GM21515 (cell line): ENCODE data around the gene USE1.
"Not testable (repeated sequence)": the region's sequence is repeated elsewhere in the genome, so short reads cannot be mapped to it uniquely, and the experiment has no call there.

ENCODE experiments used
- ATAC-seq: cut with Tn5 transposase; IDR thresholded peaks from one replicate; pipeline ENCODE4 v1.9.1; 2021; ENCODE audit not compliant: unreplicated experiment

Gene USE1

DNA sequence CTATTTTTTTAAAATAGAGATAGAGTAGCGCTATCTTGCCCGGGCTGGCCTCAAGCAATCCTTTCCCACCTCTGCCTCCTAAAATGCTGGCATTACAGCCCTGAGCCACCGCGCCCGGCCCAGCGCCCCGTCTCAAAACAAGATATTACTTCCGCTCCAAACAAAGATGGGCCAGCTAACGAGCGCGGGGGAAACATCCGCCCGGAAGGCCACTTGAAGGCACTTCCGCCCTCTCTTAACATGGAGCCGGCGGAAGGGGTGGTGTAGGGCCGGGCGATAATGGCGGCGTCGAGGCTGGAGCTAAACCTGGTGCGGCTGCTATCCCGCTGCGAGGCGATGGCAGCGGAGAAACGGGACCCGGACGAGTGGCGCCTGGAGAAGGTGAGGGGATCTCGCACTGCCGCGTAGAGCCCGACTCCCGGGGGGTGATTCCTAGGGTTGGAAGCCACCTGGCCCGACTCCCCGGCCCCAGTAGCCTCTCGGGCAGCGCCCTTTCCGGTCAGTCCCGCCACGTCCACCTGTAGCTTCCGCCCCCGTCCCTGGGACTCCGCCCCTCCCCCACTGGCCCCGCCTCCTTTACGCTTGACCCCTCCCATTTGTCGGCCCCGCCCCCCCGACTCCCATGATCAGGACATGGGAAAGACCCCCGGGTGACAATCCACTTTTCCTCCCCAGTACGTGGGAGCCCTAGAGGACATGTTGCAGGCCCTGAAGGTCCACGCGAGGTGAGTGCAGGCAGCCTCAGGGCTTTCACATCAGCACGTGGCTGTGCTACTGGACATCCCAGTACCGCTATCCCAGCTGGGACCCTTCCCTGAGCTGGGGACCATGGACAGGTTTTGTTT, at the start of gene USE1:
Gene USE1 (plus strand): TSS at position 231 of the 845 bp plus-strand sequence. CDS start 49 bp downstream, at position 280.
- peak; percentile 59 for ATAC-seq

- ATAC-seq: no peak
Measured at GRCh38 chr19:17165715-17166114, 49.4 kb upstream of the USE1 start.

DNA sequence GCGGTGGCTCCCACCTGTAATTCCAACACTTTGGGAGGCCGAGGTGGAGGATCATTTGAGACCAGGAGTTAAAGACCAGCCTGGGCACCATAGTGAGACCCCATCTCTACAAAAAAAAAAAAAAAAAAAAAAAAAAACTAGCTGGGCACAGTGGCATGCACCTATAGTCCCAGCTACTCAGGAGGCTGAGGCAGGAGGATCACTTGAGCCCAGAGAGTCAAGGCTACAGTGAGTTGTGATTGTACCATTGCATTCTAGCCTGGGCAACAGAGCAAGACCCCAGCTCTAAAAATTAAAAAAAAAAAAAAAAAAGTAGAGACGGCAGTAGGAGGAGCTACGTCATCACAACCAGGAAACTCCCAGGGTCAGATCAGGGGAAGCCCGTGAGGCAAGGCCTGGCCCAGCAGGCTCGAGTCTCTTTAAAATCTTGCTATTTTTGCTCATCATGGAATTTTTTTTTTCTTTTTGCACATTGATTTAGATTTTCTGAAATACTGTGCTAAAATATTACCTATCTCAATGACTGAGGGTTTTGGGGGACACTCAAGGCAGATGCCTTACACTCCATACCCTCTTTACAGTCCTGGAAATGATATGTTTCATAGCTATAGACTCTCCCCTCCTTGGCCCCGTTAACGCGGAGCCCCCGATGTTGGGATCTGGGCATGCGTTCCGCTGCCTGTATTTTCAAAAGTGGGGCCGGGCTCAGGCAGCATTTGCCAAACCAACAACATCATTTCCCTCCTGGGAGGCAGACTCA, 44.4 kb upstream of the USE1 start:
- ATAC-seq: no peak

GRCh38 chr19:17171874-17172273, 43.3 kb upstream of the USE1 start:
- no peak for ATAC-seq

GRCh38 chr19:17172624-17173345, 42.4 kb upstream of the USE1 start:
- ATAC-seq: no peak

- ATAC-seq: no peak
Measured at GRCh38 chr19:17178291-17178690, 36.9 kb upstream of the USE1 start.

DNA sequence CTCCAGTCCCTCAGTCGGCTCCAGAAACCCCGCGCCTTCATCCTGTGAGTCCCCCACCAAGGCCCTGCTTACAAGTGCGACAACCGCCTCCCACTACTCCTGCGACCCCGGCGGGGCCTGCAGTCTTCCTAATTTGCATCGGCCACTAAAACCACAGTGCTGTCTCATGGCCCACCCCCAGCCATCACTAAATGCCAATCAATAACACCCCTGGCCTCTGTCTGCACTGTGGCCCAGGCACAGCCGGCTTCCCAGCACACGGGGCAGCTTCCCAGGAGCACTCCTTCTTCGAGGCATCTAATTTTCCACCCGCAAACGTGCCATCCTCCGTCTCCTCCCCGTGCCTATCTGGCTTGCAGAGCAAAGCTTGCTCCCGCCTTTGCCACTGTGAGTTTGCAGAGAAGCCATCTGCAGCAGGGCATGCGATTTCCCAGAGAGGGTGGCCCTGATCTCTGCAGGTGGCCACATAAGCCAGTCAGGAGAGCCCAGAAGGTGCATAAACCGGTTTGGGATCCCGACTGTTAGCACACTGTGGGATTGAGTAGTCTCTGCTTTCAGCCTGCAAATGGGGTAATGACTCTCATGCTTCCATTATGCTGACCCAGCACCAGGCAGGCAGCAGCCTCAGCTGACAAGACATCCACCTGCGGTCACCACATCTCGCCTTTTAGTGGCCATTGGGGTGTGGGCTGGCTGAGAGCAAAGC, 34.0 kb upstream of the USE1 start:
- no peak for ATAC-seq

DNA sequence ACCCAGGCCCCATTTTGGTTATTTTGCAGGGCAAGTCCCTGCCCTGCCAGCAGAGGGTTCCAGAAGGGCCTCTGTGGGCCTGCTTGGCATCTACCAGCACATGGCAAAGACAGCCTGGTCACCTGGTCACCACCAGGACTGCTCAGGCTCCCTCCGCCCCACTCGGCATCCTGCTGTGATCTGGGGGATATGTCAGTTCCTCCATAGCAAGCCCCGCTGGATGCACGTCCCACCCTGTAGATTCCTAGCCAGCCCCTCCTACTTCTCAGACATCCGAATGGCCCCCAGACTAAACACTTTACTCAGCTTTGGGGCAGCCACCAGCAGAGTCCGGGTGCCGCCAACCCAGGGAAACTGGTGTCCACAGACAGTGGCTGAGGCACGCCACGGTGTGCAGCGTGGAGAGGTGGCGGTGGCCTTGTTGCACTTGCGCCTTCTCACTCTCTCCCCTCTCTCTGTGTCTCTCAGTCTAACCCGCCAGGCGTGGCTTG, 31.8 kb upstream of the USE1 start:
- ATAC-seq: no peak

GRCh38 chr19:17183858-17184321, 31.3 kb upstream of the USE1 start:
- ATAC-seq: no peak

DNA sequence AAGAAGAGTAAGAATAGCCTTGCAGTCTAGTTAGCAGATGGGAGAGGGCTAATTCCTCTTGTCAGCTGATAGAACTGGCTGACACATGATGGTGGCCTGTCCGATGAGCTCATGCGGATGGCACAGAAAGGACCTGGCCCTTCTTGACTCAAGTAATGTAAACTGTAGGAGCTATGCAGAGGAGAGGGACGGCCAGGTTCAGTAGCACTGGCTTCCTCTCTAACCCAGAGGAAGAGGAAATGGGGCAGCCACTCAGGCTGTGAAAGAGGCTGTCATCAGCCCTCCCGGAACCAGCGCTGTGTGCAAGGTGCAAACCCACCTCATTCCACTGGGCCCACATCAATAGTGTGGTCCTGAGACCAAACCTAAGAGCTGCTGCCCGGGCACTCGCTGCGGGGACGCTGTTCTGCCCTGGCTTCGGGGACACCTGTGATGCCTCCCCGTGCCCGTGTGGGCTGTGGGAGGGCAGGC, 30.8 kb upstream of the USE1 start:
- ATAC-seq: no peak

DNA sequence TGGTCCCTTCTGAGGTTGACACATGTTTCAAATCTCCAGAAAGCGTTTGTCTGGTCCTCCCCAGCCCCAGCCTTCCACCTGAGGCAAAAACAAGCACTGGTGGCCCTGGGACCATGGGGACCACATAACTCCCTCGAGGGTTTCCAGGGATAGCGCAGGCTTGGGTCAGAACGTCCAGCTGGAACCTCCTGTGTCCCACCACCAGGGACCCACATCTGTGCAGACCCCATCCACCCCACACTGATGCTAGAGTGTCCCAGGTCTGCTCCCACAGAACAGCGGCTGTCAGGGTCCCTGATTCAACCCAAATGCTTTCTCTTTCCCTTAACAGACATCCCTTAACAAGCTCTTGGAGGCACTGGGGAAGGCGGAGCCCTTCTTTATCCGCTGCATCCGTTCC, 29.6 kb upstream of the USE1 start:
- no peak for ATAC-seq

DNA sequence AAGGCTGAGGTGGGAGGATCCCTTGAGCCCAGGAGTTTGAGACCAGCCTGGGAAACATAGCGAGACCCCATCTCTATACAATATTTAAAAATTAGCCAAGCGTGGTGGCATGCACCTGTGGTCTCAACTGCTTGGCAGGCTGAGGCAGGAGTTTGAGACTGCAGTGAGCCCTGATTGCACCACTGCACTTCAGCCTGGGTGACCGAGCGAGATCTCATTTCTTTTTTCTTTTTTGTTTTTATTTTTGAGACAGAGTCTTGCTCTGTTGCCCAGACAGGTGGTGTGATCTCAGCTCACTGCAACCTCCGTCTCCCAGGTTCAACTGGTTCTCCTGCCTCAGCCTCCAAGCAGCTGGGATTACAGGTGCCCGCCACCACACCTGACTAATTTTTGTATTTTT, 23.4 kb upstream of the USE1 start:
- ATAC-seq: not testable (repeated sequence)

DNA sequence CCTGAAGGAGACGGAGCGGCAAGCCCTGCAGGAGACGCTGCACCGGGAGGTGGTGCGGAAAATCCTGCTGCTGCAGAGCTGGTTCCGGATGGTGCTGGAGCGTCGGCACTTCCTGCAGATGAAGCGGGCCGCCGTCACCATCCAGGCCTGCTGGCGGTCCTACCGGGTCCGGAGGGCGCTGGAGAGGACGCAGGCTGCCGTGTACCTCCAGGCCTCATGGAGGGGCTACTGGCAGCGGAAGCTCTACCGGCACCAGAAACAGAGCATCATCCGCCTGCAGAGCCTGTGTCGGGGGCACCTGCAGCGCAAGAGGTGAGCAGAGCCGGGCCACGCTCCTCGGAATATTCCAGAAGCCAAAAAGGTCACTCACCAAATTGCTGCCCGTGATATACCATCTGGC, 22.4 kb upstream of the USE1 start:
- no peak for ATAC-seq

GRCh38 chr19:17194608-17195007, 20.5 kb upstream of the USE1 start:
- no peak for ATAC-seq

- no peak for ATAC-seq
Measured at GRCh38 chr19:17195106-17195505, 20.1 kb upstream of the USE1 start.

GRCh38 chr19:17196610-17197009, 18.5 kb upstream of the USE1 start:
- ATAC-seq: no peak

- no peak for ATAC-seq
Measured at GRCh38 chr19:17197666-17198065, 17.5 kb upstream of the USE1 start.

DNA sequence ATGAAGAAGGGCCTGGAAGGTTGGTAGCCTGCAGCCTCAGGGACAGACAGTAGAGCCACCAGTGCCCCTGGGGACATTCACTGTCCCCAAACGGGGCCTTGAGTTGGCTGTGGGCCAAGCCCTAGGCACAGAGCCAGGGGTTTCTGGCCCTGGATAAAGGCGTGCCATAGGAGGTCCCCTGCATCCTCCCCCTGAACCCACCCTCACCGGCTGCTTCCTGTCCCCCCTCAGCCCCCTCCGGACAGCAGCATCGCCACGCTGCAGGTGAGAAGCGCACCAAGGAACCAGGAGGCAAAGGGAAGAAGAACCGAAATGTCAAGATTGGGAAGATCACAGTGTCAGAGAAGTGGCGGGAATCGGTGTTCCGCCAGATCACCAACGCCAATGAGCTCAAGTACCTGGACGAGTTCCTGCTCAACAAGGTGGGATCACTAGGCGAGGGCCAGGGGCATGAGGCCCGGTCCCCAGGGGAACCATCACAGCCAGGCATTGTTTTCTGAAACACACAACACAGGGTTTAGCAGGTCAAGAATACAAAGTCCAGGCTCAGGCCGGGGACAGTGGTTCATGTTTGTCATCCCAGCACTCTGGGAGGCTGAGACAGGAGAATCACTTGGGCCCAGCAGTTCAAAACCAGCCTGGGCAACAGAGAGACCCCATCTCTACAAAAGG, 14.6 kb upstream of the USE1 start:
- no peak for ATAC-seq

DNA sequence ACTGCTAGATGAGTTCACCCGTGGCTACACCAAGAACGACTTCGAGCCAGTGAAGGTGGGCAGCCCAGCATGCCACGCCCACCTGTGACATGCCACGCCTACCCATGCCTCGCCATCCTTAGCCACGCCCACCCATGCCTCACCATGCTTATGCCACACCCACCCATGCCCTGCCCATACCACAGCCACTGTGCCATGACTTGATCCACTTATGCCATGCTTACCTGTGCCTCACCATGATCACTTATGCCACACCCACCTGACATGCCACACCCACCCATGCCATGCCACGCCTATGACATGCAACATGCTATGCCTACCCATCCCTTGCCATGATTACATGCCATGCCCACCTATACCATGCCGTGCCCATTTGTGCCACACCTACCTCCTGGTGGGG, 12.9 kb upstream of the USE1 start:
- ATAC-seq: no peak

DNA sequence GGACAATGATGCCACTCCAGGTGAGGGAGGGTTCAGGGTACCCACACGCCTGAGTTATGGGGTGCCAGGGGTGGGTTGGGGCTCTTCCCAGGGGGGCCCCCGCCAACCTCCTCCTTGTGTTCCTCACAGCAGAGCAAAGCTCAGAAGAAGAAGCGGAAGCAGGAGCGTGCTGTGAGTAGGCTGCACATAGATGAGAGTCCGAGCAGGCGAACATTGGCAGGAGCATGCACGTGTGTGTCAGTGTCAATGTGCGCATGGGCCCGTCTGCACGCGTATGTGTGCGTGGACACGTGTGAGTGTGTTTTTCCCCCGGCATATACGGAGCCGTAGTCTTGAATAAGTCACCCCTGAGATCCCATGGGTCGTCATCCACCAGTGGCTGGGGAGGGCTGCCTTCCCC, 12.4 kb upstream of the USE1 start:
- ATAC-seq: no peak
